ENCODE measurements around the gene RHOU.
"Not testable (repeated sequence)": the region's sequence is repeated elsewhere in the genome, so short reads cannot be mapped to it uniquely, and the experiment has no call there.

Gene RHOU

DNA sequence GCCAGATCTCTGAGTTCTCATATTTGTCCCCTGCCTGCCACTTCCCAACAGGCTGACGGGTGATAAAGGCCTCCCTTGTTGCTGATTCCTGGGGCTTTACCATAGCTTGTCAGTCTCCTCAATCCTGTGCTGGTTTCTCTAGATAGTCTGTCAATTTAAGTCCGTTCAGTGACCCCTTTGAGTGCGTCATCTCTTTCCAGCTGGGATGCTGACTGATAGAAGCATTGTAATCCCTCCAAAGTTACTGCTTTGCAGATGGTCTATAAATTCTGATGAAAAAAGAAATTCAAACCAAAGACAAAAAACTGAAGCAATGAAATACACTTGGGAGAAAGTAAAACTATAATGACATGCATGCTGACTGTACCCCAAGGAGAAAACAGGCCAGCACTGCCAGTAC is 28.3 kb downstream of the RHOU start:
- DNase-seq: no peak

DNA sequence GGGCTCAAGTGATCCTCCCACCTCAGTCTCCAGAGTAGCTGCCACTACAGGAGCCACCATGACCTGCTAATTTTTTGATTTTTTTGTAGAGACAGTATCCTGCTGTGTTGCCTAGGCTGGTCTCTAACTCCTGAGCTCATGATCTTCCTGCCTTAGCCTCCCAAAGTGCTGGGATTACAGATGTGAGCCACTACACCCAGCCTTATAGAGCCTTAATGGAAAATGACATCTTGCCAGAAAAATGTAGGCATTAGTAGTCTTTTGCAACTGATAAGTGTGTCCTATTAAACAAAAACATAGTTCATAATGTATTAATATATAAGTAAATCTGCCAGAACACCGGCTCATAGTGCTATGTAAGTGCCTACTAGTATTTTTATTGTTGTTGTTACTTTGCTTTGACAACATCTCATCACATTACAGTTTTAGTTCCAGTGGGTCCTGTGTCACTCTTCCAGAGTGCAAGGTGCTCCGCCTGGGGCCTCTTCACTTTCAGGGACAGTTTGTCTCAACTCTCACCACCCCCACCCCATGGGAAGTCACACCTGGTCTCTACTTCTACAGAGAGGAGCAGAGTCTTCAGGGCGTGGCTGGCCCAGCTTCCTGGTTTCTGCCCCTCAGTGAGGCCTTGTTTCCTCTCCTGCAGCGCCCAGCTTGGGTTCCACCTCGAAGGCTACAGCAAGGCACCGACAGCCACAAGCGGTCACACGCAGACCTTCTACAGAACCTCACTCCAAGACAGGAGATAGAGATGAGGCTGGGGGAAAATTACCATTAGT is 30.1 kb downstream of the RHOU start:
- no peak for DNase-seq

DNA sequence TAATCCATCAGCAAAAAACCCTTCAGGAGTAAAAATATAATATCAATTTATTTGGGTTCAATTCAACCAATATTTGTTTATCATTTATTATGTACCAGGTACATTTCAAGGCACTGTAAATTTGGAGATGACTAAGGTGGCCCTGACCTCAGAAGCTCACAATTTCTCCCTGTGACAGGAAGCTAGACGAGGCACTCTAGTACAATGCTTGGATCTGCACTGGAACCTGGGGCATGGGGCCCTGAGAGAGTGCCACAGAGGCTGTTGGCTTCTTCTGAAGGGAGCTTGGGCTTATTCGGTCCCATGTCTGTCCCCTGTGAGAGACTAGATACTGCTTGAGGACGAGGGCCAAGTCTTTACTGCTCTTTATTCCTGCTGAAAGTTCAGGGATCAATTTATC is 31.5 kb downstream of the RHOU start:
- no peak for DNase-seq

DNA sequence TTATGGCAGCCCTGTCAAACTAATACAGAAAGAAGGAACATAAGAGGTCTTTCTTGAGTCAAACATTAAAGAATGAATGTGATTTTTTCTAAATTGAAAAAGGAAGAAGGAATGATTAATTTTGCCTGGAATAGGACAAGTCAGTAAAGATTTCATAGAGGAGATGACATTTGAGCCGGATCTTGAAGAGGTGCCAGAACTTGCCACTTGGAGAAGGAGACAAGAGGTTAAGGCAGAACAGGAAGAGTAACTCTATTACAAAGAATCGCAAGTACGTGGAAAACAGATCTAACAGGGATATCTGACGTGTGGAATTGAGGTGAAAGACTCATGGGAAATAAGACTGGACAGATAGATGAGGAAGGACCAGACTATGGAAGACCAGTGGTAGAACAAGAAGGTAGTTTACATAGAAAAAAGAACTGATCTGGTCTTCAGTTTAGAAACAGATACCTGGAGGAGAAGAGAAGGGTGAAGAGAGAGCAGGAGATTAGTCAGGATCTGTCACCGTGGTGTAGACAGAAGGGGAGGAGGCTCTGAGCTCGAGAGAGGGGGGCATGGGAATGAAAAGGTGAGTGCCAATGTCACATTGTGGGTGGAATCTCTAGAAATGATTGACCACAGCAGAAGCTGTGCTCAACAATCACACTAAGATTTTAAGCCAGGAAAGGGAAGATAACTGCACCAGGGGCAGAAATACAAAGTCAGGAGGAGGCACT is 32.5 kb downstream of the RHOU start:
- DNase-seq: no peak

DNA sequence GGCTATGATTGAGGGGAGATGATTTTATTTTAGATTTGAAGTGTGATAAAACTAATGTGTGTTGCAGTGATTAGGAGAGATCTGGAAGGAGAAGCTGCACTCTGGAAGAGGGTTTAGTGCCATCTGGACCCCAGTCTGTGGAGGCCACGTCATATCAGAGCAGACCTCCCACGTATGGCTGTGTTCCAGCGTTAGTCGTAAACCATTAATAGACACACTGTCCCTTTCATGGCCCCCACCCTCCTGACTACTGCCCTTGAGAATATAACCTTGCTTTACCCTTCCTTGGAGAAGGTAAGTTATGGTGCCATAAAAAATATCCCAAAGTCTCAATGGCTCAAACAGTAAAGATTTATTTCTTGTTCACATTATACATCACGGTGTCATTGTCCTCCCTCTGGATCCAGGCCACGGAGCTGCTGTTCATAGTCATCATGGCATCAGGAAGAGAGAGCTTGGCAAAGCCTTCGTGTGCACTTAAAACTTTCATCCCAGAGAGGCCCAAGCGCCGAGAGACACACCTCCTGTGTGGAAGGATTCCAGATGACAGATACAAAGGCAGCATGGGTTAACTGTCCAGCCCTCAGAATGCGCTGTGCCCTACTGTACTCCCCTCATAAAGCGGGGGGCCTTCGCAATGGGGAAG is 33.2 kb downstream of the RHOU start:
- DNase-seq: no peak

DNA sequence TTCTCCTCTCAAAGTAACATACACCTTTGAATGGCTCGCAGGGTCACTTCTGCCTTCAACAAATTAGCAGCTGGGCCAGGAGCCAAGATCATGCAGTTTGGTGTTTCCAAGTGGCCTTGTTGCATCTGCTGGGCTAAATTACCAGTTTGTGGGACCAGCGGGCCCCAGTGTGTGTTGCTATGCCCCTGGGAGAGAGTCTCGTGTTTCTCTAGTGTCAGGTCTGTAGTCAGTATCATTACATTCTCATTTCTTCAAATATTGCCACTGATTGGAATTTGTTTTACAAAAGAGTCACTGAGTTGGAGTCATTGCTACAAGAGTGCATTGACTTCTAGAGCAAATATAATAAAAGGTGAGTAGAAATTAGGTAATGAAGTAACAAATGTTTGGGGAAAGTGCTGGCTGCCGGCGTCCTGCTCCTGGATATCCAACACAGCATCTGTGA is 35.5 kb downstream of the RHOU start:
- DNase-seq: peak; percentile 18 to 57

DNA sequence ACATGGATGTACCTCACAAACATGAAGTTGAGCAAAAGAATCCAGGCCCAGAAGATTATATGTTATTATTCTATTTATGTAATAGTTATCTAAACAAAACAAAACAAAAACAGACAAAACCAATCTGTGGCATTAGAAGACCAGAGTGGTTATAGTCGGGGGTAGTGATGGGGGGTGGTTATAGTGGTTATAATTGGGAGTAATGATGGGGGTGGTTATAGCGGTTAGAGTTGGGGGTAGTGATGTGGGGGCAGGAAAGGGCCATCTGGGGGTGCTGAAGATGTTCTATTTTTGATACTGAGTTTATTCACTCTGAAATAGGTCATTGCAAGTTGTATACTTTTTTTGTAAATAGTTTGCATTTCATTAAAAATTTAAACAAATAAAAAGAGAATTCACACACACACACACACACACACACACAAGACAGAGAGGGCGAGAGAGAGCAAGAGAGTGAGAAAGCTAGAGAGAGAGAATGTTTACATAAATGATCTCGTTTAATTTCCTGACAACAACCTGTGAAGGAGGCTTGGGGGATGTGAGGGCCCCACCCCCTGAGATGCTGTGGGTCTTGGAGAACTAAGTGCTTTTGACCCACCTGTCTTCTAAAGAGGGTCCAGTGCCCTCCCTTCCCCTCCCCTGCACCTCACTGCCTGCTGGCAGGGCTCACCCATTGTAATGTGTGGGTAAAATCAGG is 37.4 kb downstream of the RHOU start:
- no peak for DNase-seq

DNA sequence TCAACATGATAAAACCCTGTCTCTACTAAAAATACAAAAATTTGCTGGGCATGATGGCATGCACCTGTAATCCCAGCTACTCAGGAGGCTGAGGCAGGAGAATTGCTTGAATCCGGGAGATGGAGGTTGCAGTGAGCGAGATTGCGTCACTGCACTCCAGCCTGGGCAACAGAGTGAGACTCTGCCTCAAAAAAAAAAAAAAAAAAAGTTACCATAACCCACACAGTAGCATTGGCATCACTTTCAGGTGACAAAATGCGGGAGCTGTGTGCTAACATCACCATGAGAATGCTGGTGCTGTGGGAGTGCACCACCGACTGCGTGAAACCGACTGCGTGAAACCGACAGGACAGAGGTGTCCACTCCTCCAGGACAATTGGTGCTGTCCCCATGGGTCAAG is 40.7 kb downstream of the RHOU start:
- not testable (repeated sequence) for DNase-seq

DNA sequence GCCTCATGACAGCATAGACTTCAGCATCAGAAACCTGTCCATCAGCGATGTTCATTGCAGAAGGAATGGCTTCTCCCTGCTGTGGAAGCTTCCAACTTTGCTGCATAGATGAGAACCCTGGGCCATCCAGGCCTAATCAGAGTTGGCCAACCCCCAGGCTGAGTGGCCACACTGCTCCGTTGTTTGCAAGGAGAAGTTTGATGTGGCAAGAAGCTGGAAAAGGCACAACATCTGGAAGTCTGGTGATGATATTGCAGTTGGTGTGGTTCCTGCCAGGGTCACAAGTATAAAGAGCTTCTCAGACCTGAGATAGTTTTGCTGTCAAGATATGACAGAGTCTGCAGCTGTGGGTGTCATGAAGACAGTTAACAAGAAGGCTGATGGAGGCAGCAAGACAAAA is 41.2 kb downstream of the RHOU start:
- no peak for DNase-seq

DNA sequence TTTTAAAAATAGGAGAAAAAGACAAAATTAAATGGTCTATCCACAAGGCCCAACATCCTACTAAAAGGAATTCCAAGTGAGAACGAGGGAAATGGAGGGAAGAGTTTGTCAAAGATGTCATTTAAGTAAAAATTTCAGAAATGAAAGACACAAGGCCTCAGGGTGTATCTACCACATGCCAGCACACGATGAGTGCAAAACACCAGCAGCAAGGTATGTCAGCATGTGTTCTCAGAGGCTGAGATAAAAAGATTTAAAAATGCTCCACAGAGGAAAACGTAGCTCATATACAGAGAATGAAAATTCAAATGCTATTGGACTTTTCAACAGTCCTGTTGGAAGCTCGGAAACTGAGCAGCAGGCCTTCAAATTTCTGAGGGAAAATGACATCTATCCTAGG is 42.0 kb downstream of the RHOU start:
- no peak for DNase-seq

DNA sequence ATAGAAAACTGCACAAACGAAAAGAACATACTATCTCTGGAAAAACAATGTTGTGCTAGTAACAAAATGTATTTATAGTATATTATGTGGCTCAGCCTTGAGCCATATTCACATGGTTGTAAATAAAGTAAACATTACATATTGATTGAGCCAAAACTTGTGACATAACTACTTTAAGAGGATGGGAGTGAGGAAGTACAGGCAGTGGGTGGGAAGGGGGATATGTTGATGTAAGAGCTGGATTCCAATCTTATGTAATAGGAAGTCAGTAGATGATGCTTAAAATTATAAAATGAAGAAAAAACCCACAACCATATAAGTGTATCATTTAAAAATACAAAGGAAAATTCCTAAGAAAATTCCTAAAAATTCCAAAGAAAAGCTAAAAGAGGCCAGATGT is 42.7 kb downstream of the RHOU start:
- no peak for DNase-seq

DNA sequence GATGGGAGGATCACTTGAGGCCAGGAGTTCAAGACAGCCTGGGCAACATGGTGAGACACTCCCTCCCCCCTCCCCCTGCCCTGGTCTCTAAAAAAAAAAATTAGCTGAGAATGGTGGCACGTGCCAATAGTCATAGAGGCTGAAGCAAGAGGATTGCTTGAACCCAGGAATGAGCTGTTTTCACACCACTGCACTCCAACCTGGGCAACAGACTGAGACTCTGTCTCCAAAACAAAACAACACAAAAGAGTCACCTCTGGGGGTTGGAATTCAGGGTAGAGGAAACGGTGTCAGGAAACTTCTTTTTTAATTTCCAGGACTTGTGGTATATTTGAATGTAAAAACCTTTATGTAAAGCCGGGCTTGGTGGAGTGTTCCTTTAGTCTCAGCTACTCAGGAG is 43.2 kb downstream of the RHOU start:
- no peak for DNase-seq

DNA sequence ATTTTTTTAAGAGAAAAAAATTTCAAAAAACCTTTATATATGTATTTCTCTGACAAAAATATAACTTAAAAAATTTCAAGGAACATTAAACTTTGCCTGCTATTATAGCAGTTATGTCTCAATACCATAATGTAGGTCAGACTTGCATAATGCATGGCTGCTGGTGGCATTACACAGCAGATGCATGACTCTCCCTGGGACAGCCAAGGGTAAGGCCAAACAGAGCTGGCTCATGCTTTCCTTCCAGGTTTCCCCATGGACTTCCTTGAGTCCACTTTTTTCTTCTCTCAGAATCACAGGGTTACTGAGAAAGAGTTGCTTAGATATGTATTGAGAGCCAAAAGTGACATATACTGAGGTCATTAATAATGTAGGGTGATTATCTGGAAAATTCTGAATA is 43.7 kb downstream of the RHOU start:
- DNase-seq: no peak

DNA sequence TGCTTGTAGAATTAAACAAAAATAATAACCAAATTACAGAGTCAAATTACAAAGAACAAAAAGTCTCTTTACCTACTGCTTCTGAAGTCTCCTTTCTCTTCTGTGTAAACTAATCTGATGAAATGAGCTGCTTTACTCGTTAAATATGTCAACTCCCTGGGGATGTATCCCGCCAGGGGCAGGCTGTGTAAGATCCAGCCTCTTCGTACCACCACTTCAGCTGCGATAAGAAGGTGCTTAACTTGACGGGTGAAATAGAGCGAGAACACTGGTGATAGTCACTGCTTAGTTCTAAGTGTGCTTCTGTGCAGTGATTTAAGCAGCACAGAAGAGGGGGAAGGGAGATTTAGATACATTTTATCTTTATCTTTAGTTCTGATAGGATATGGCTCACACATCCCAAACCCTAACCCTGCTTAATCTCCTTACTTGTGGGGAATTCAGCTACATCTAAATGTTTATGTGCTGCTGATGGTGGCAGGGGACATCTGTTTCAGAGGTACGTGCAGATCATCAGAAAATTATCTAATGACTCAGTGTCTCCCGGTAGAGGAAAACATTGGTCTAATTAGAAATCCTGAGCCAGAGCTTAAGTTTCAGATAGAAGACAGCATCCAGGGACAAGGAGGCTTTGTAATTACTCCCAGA is 46.0 kb downstream of the RHOU start:
- DNase-seq: peak; percentile 9 to 26

DNA sequence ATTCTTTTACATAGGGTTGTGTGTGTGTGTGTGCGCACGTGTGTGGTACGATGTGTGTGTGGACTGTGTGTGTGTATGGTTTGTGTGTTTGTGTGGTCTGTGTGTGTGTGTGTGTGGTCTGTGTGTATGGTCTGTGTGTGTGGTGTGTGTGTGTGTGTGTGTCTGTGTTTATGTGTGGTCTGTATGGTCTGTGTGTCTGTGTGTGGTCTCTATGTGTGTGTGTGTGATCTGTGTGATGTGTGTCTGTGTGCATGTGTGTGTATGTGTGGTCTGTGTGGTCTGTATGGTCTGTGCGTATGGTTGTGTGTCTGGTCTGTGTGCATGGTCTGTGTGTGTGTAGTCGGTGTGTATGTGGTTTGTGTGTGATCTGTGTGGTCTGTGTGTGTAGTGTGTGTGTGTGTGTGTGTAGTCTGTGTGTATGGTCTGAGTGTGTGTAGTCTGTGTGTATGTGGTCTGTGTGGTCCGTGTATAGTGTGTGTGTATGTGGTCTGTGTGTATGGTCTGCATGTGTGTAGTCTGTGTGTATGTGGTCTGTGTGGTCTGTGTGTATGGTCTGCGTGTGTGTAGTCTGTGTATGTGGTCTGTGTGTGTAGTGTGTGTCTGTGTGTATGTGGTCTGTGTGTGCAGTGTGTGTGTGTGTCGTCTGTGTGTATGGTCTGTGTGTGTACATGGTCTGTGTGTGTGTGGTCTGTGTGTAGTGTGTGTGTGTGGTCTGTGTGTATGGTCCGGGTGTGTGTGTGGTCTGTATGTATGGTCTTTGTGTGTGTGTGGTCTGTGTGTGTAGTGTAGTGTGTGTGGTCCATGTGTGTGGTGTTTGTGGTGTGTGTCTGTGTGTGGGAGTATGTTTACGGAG is 46.8 kb downstream of the RHOU start:
- DNase-seq: no peak

DNA sequence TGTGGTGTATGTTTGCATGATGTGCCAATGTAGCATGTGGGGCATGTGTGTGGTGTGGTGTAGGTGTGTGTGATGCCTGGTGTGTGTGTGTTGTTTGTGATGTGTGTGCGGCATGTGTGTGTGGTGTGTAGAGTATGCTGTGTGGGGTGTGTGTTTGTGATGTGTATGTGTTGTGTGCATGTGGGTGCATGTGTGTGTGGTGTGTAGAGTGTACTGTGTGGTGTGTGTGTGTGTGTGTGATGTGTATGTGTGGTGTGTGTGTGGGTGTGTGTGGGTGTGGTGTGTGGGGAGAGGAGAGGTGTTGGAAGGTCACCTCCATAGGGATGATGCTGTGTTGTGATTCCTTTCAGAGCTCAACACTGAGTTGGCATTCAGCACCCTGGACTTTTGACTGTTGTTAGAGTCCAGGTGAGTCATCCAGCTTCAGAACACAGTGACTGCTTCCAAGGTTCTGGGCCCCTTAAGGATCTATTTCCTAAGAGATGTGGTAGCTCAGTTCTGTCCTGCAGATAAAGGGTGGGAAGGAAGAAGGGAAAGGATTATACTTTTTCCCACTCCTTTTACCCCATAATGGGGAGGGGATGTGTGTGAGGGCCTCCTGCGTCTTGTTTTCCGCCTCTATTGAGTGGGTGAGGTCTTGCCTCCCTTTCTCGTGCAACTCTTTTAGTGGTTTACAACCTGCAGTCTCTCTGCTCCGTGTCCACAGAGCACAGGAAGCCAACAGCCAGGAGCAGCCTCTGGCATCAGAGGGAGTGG is 47.6 kb downstream of the RHOU start:
- DNase-seq: no peak

DNA sequence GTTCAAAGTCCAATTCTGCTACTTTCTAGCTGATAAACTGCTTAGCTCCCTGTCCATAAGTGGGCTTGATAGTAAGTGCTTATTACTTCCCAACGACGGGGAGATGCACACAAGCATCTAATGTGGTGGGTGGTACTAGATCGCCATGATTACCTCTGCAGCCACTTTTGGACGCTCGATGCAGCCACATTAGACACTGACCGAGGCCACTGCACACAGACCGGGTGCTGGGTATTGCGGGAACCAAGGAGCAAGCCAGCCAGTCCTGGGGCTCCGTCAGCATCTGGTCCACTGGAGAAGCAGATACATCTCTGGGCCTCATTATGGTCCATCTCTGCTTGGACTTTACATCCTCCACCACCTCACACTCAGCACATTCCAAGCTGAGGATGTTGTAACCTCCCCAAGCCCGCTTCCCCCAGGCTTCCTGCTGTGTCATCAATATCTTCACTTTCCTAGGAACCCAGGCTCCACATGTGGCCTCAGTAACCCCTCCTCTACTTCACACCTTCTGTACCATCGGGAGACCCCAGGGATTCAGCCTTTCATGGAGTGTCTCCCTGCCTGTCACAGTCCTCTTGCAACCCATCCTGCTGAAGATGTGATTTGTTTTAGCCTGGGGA is 48.2 kb downstream of the RHOU start:
- DNase-seq: no peak

DNA sequence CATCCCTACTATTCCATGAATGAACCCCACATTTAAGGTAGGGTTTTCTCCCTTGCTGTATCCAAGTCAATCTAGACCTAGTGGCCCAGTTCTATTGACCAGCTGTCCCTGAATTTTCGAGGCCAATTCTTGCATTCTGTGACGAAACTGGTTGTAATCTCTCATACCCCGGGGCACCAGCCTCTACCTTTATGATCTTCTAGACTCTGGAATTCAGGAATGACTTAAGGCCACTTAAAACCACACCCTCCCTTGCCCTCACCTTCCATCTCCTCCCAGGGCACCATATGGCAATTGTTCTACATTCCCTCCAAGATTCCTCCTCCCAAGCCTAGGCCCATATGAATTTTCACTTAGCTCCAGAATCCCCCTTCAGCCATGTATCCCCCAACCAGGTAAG is 48.9 kb downstream of the RHOU start:
- DNase-seq: no peak

DNA sequence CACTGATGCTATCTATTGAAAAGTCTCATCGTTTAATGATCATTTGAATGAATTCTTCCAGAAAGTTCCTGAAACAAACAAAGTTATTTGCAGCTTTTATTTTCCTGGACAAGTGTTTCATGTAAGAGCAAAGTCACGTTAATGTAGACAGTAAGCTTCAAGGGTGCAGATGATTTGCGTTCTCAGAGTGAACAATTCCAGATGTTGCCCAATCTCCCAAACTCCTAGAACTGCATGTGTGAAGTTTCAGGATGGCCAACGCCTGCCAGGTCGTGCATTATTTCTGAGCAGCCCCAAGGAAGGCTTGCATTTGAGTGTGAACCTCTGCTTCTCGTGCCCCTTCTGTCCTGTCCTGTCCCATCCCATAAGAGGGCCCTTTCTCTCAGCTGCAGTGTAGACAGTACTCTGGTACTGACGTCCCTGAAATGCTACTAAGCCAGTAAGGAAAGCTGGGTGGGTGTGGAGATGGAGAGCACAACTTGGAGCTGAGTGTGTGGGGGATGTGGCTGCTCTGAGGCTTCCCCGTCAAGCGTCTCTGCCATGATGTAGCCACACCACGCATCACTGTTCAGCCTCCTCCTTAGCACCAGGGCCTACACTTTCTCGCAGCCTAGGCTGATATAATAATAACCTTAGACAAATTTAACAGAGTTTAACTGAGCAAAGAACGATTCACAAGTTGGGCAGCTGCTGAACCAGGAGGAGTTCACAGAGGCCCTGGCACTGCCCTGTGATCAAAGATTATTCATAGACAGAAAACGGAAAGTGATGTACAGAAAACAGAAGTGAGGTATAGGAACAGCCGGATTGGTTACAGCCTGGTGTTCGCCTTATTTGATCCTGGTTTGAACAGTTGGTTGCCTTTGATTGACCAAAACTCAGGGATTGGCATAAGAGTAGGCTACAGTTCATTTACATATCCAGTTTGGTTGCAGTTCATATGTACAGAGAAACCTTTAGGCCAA is 50.4 kb downstream of the RHOU start:
- DNase-seq: no peak
